Heart left ventricle (tissue), 16 donors: ENCODE data around the gene ACIN1. TPM values are rescaled to one million over a fixed set of nuclear protein-coding genes. Genes with fewer than 3 reads are reported as not detected.
A peak's percentile ranks its signal among the peaks of the same experiment; 100 is the strongest.
"Not testable (repeated sequence)": the region's sequence is repeated elsewhere in the genome, so short reads cannot be mapped to it uniquely, and the experiment has no call there.

Source experiments
- ATAC-seq, 4 donors: fragments of 200-7000 bp; cut with Tn5 transposase; one replicate each; pipeline ENCODE4 v1.9.1; 2020 to 2022; ENCODE audit warnings: moderate library complexity in 4 of 4, mild to moderate bottlenecking in 3 of 4, moderate number of reproducible peaks in 1 of 4
- DNase-seq, 5 donors: peaks; one replicate each; pipeline ENCODE4 v3.0.0-alpha.2; 2020
- H3K27ac ChIP-seq, 12 donors: fragments of 200-600 bp; sonication (generic) in 4 of 12; one replicate each; pipeline versions ENCODE4 v1.5.0 to v1.8.0; 2016 to 2022; ENCODE audit warnings: mild to moderate bottlenecking in 2 of 12
- H3K27me3 ChIP-seq, 9 donors: fragments of 200-600 bp; sonication (generic) in 2 of 9; one replicate each; pipeline versions ENCODE4 v1.5.1 to v1.8.0; 2016 to 2022; ENCODE audit warnings: mild to moderate bottlenecking in 3 of 9
- H3K36me3 ChIP-seq, 9 donors: fragments of 200-600 bp; sonication (generic) in 2 of 9; one replicate each; pipeline versions ENCODE4 v1.5.0 to v1.8.0; 2018 to 2022; ENCODE audit warnings: mild to moderate bottlenecking in 2 of 9
- H3K4me1 ChIP-seq, 12 donors: fragments of 200-600 bp; sonication (generic) in 4 of 12; one replicate each; pipeline versions ENCODE4 v1.5.0 to v1.8.0; 2016 to 2022; ENCODE audit warnings: mild to moderate bottlenecking in 3 of 12
- H3K4me3 ChIP-seq, 12 donors: fragments of 200-600 bp; sonication (generic) in 4 of 12; one replicate each; pipeline versions ENCODE4 v1.5.0 to v1.8.0; 2017 to 2022; ENCODE audit warnings: mild to moderate bottlenecking in 9 of 12, moderate library complexity in 4 of 12
- H3K9me3 ChIP-seq, 12 donors: fragments of 200-600 bp; sonication (generic) in 4 of 12; one replicate each; pipeline versions ENCODE4 v1.5.0 to v1.8.0; 2016 to 2022; ENCODE audit warnings: mild to moderate bottlenecking in 1 of 12
- POLR2A ChIP-seq, 2 donors: fragments of 450-650 bp; IDR thresholded peaks; one replicate each; pipeline ENCODE4 v1.6.1; 2017; ENCODE audit warnings: antibody characterized with exemption in 2 of 2, mild to moderate bottlenecking in 2 of 2, moderate library complexity in 2 of 2
- WGBS, 4 donors: extraction: QIAGEN DNeasy Blood & Tissue Kit in 2 of 4; methylation state at CpG; one replicate each; pipeline versions ENCODE4 v1.1.5 to v1.1.7; 2013 to 2018; 5-methylcytosine and 5-hydroxymethylcytosine counted together
- intact Hi-C, 10 donors: fragments of 100-400 bp; cut with DNase I; formaldehyde crosslinking; loops; one replicate each; pipeline versions ENCODE4 v1.11.1 to v1.14.2; 2022
- polyA plus RNA-seq, 2 donors: library from polyadenylated mRNA; stranded (reverse); fragments of 200-250 nt; gene quantifications; one replicate each; pipeline ENCODE4 v1.2.3, GENCODE V29; 2013
- total RNA-seq, 9 donors: library from RNA; depleted of rRNA in 2 of 9; stranded (reverse); fragments of >200 nt in 2 of 9; fragmentation: NEBNext Ultra II Directional in 3 of 9; extraction: Animal tissue kit (Norgen Biotek cat#: 25700) in 3 of 9; gene quantifications; one replicate each; pipeline versions ENCODE4 v1.1.0 to v1.2.4, GENCODE V29; 2016 to 2023
- TF ChIP-seq, protein P1 (sequence below), 12 donors: fragments of 200-600 bp; sonication (generic) in 4 of 12; IDR thresholded peaks; one replicate each; pipeline versions ENCODE4 v1.5.0 to v1.8.0; 2018 to 2022; ENCODE audit warnings: antibody characterized with exemption in 12 of 12, mild to moderate bottlenecking in 5 of 12
- donor health status: ischemic (EF 13 %, LVEDD 7.1; RV severe dilation, severe dysfunction).
- donor health status: healthy with polysubstance abuse.
- donor health status: DM: no; HTN: yes; CAD: no.
- donor health status: DM: no; HTN: no; CAD: no.
- donor health status: ischemic (EF 25% LVEDD 6.9; RV normal size, moderate dysfunction).
- donor health status: ischemic (EF 25% LVEDD 5.7; RV mildly dilated, moderate dysfunction).
- donor health status: healthy.
- donor health status: DM: yes; HTN: yes; CAD: no.
- donor health status: ischemic (EF 35%, LVEDD 5.7; RV mildly dilated, moderate dysfunction).
- donor health status: nonischemic (EF 11% LVEDD 7.7; RV severe dilation, severe dysfunction).
- donor health status: DM: yes; HTN: yes; CAD: no.
- donor health status: PGD.
- donor health status: ischemic (EF 29% LVEDD 5.4; RV normal size, mild dysfunction).
- donor health status: nonischemic (EF 23%, LVEDD 6.1; RV moderate dilation, normal function).

ACIN1 gene
- total and polyA plus RNA-seq, 11 donors: 42.0 to 91.2 (median 65.6) TPM

- no peak for DNase-seq
- H3K27me3 ChIP-seq: no peaks in the 10 kb centered on the region
- H3K4me1 ChIP-seq: no peaks in the 10 kb centered on the region
- intact Hi-C loops: no loop called here
- 70 to 86% (median 81%) methylated on average over 4 of the region's 4 CpGs for WGBS, 4 donors
- no peak overlapping the region for H3K27ac ChIP-seq
- no peak overlapping the region for H3K4me3 ChIP-seq
- no peak for ATAC-seq
- H3K36me3 ChIP-seq: no peaks in the 10 kb centered on the region
- TF ChIP-seq POLR2A (IDR thresholded peaks at IDR 0.05): no peak
- TF ChIP-seq, protein P1, sequence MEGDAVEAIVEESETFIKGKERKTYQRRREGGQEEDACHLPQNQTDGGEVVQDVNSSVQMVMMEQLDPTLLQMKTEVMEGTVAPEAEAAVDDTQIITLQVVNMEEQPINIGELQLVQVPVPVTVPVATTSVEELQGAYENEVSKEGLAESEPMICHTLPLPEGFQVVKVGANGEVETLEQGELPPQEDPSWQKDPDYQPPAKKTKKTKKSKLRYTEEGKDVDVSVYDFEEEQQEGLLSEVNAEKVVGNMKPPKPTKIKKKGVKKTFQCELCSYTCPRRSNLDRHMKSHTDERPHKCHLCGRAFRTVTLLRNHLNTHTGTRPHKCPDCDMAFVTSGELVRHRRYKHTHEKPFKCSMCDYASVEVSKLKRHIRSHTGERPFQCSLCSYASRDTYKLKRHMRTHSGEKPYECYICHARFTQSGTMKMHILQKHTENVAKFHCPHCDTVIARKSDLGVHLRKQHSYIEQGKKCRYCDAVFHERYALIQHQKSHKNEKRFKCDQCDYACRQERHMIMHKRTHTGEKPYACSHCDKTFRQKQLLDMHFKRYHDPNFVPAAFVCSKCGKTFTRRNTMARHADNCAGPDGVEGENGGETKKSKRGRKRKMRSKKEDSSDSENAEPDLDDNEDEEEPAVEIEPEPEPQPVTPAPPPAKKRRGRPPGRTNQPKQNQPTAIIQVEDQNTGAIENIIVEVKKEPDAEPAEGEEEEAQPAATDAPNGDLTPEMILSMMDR (IDR thresholded peaks at IDR 0.05): no peak
- no peaks in the 10 kb centered on the region for H3K9me3 ChIP-seq
Observed at GRCh38 chr14:23015618-23016017, 79.3 kb downstream of the ACIN1 start.

DNA sequence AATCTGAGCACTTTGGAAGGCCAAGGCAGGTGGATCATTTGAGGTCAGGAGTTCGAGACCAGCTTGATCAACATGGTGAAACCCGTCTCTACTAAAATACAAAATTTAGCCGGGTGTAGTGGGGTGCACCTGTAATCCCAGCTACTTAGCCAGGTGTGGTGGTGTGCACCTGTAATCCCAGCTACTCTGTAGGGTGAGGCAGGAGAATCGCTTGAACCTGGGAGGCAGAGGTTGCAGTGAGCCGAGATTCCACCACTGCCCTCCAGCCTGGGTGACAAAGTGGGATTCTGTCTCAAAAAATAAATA, 81.2 kb downstream of the ACIN1 start:
- DNase-seq, H3K27me3 ChIP-seq, H3K27ac ChIP-seq, ATAC-seq, H3K9me3 ChIP-seq, intact Hi-C loops, H3K36me3 ChIP-seq, H3K4me3 ChIP-seq: not testable (repeated sequence)
- 88 to 97% (median 95%) methylated on average over 5 of the region's 5 CpGs for WGBS, 4 donors
- peaks cover 0 to 14% (median 5%) of the 10 kb centered on the region in 12 donors for H3K4me1 ChIP-seq

DNA sequence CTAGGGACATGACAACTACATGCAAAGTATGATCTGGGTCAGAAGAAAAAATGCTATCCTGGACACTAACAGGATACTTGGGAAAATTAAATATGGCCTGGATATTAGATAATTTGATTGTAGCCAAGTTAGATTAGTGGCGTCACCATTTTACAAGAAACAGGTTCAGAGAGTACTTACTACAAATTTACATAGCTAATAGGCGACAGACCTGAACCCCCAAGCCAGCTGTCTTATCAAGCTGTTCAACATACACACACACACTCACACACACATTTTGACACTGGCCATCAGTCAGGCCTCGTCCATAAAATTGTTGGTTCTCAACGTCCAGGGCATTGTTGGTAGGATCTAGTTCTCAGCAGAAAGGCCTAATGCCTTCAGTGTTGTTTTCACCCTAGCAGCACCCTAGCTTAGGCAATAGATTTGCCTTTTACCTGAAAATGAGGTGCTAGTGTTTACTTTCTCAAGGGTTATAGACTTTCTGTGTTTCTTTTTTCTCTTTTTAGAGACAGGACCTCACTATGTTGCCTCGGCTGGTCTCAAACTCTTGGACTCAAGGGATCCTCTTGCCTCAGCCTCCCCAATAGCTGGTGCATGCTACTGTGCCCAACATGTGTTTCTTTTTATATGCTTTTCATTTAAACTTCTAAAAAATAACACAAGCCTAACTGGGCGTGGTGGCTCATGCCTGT, 81.7 kb downstream of the ACIN1 start:
- Histone ChIP-seq H3K9me3 (no peaks in the 10 kb centered on the region), H3K36me3 (no peaks in the 10 kb centered on the region), H3K4me3 (no peak overlapping the region), H3K4me1 (peaks cover 0 to 19% (median 5%) of the 10 kb centered on the region in 12 donors), H3K27ac (no peak overlapping the region), H3K27me3 (no peaks in the 10 kb centered on the region)
- ATAC-seq (no peak), DNase-seq (no peak)
- intact Hi-C loops: no loop called here
- no peak for TF ChIP-seq POLR2A (IDR thresholded peaks at IDR 0.05)
- TF ChIP-seq, protein P1 (IDR thresholded peaks at IDR 0.05): no peak
- 67 to 83% (median 77%) methylated on average over 6 of the region's 6 CpGs for WGBS, 4 donors

DNA sequence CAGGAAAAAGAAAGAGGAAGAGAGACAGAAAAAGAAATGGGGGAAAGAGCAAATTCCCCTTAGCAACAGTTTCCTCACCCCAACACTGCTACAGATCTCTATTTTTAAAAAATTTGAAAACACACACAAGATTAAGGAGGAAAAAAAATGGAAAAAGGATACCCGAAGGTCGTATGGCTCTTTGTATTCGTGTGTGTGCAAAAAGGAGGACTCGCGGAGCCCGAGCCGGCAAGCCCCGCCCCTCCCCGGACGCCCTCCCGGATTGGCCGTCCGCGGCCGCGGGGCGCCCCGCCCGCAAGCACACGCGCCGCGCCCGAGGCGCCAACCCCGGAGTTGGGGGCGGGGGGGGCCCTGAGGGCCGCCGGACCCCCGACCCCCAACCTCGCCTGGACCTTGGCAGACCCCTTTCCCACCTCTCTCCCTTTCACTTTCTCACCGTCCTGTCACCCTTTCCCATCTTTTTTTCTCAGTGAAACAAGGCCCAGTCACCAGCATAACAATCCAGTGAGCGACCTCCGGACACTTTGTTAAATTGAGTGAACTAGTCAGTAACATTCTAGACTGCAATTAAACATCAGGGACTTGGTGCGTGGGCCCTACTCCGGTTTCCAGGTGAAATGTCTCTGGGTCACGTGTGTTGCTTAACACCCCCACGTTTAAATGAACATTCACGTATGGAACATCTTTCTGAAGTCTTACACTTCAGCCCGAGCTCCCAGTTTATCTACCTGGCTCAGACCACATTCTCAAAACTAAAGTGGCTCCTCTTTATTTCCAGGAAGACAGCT, 84.8 kb downstream of the ACIN1 start, which contains the start of gene C14orf93:
TSS of gene C14orf93 (minus strand) at position 205 of the 788 bp plus-strand sequence. CDS start 11,120 bp downstream, outside the sequence.
- Histone ChIP-seq H3K4me1 (peaks cover 0 to 36% (median 17%) of the 10 kb centered on the region in 12 donors), H3K27ac (peak within 1 kb of the TSS; percentile 20 to 84 (median 71)), H3K27me3 (no peaks in the 10 kb centered on the region), H3K36me3 (no peaks in the 10 kb centered on the region), H3K4me3 (peak within 1 kb of the TSS; percentile 22 to 70 (median 54)), H3K9me3 (no peaks in the 10 kb centered on the region)
- intact Hi-C loops: loop anchor here in 1 of 10 donors (2.0 kb wide), 1 partner anchor 25 kb away; the partner anchor contains the start of gene PSMB5
- ATAC-seq (peak in 3 of 4 donors; percentile 25 to 67 (median 56)), DNase-seq (peak; percentile 85 to 92 (median 87))
- peak in 1 of 2 donors; percentile 32 for TF ChIP-seq POLR2A (IDR thresholded peaks at IDR 0.05)
- TF ChIP-seq, protein P1 (IDR thresholded peaks at IDR 0.05): no peak
- WGBS, 4 donors: 2 to 3% (median 3%) methylated on average over 38 to 40 of the region's 40 CpGs
